K562 (cell line): Measurements from ENCODE around the gene SEPTIN2. TPM values are rescaled to one million over a fixed set of nuclear protein-coding genes. Genes with fewer than 3 reads are reported as not detected.

Experiments used
- CAMTA2 ChIP-seq: fragments of 250-450 bp; sonication (Bioruptor Pico); conservative IDR thresholded peaks from 2 replicates; pipeline ENCODE4 v1.5.1; 2022
- ELK3 ChIP-seq: fragments of 450-650 bp; formaldehyde crosslinking; IDR thresholded peaks from 2 replicates; pipeline ENCODE4 v1.4.0; 2020; ENCODE audit warnings: mild to moderate bottlenecking
- FOXA1 ChIP-seq: fragments of 450-650 bp; IDR thresholded peaks from 2 replicates; pipeline ENCODE4 v1.6.1; 2016; ENCODE audit warnings: mild to moderate bottlenecking, borderline replicate concordance
- HDAC8 ChIP-seq: fragments of 450-650 bp; IDR thresholded peaks from 2 replicates; pipeline ENCODE4 v1.6.1; 2016; ENCODE audit warnings: mild to moderate bottlenecking, missing genetic modification characterization, moderate library complexity, missing compliant biosample characterization
- KAT7 ChIP-seq: sonication (generic); formaldehyde crosslinking; IDR thresholded peaks from 2 replicates; pipeline ENCODE4 v1.8.0; 2022; ENCODE audit warnings: missing genetic modification reagents, mild to moderate bottlenecking, borderline replicate concordance
- POLR2B ChIP-seq: fragments of 450-650 bp; IDR thresholded peaks from 2 replicates; pipeline ENCODE4 v1.6.1; 2018; ENCODE audit warnings: low read depth; ENCODE audit not compliant: partially characterized antibody
- SFPQ ChIP-seq: fragments of 200-400 bp; formaldehyde crosslinking; IDR thresholded peaks from 2 replicates; pipeline ENCODE4 v1.6.1; 2017; ENCODE audit warnings: mild to moderate bottlenecking, low read depth, low read length, moderate library complexity
- ZSCAN32 ChIP-seq: fragments of 450-650 bp; formaldehyde crosslinking; IDR thresholded peaks from 2 replicates; pipeline ENCODE4 v1.4.0; 2020; ENCODE audit warnings: mild to moderate bottlenecking, moderate library complexity
- polyA plus RNA-seq, 8 experiments: library from polyadenylated mRNA; depleted of rRNA in 4 of 8; stranded (reverse) in 5 of 8; unstranded in 3 of 8; fragments of >200 nt; fragmentation: Nextera tagmentation in 2 of 8; fragmentation: Illumina TruSeq in 1 of 8; extraction: Ambion mirVana in 2 of 8; extraction: Trizol in 1 of 8; gene quantifications; 2 replicates each; pipeline versions ENCODE4 v1.2.1 to v1.2.3, GENCODE V29; 2011 to 2014; ENCODE audit warnings: inconsistent platforms in 1 of 8, missing spikeins in 1 of 8
- total RNA-seq, 7 experiments: library from RNA; depleted of rRNA in 6 of 7; stranded (reverse); fragments of >200 nt in 6 of 7; fragmentation: Illumina TruSeq in 2 of 7; extraction: Trizol in 2 of 7; gene quantifications; 2 replicates each; pipeline versions ENCODE4 v1.2.1 to v1.2.3, GENCODE V29; 2011 to 2021; ENCODE audit warnings: low replicate concordance in 1 of 7
- TF ChIP-seq, protein P1 (sequence below): fragments of 450-650 bp; IDR thresholded peaks from 2 replicates; pipeline ENCODE4 v1.6.1; 2017; ENCODE audit warnings: antibody characterized with exemption, mild to moderate bottlenecking
- TF ChIP-seq, protein P2 (sequence below): sonication (generic); formaldehyde crosslinking; IDR thresholded peaks from 2 replicates; pipeline ENCODE4 v1.9.0; 2022; ENCODE audit warnings: mild to moderate bottlenecking, missing genetic modification reagents

SEPTIN2 gene
- total and polyA plus RNA-seq, 9 of the 15 experiments (the other 6 are each of a cell fraction or from before 2014, with no cell fraction given) = 121 to 367 (median 166) TPM

DNA sequence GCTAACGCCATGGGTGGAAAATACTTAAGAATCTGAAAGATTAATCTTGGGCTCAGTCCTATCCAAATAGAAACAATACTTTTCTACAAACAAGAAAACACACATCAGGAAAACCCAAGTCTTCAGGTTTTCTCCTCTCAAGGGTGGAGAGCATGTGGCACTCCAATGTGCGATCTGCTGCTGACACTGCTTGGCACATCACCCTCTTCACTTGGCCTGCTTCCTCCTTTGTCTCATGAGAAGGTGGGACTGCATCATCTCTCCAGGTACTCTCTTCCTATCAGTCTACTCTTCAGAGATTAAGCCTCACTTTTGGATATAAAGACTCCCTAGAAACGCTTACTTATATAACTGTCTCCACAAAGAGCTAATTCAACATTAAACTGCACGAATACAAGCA, 26.7 kb upstream of the SEPTIN2 start (continued):
- TF ChIP-seq ELK3 (CRISPR knock-in tag) (no peak), KAT7 (no peak), CAMTA2 (CRISPR knock-in tag) (no peak), FOXA1 (no peak), POLR2B (no peak), SFPQ (no peak), ZSCAN32 (CRISPR knock-in tag) (no peak), HDAC8 (tag) (no peak)
- TF ChIP-seq, protein P1, sequence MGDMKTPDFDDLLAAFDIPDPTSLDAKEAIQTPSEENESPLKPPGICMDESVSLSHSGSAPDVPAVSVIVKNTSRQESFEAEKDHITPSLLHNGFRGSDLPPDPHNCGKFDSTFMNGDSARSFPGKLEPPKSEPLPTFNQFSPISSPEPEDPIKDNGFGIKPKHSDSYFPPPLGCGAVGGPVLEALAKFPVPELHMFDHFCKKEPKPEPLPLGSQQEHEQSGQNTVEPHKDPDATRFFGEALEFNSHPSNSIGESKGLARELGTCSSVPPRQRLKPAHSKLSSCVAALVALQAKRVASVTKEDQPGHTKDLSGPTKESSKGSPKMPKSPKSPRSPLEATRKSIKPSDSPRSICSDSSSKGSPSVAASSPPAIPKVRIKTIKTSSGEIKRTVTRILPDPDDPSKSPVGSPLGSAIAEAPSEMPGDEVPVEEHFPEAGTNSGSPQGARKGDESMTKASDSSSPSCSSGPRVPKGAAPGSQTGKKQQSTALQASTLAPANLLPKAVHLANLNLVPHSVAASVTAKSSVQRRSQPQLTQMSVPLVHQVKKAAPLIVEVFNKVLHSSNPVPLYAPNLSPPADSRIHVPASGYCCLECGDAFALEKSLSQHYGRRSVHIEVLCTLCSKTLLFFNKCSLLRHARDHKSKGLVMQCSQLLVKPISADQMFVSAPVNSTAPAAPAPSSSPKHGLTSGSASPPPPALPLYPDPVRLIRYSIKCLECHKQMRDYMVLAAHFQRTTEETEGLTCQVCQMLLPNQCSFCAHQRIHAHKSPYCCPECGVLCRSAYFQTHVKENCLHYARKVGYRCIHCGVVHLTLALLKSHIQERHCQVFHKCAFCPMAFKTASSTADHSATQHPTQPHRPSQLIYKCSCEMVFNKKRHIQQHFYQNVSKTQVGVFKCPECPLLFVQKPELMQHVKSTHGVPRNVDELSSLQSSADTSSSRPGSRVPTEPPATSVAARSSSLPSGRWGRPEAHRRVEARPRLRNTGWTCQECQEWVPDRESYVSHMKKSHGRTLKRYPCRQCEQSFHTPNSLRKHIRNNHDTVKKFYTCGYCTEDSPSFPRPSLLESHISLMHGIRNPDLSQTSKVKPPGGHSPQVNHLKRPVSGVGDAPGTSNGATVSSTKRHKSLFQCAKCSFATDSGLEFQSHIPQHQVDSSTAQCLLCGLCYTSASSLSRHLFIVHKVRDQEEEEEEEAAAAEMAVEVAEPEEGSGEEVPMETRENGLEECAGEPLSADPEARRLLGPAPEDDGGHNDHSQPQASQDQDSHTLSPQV = no peak
- TF ChIP-seq, protein P2, sequence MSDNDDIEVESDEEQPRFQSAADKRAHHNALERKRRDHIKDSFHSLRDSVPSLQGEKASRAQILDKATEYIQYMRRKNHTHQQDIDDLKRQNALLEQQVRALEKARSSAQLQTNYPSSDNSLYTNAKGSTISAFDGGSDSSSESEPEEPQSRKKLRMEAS (CRISPR knock-in tag) = no peak
